Measurements from ENCODE around the gene OSCP1.

- TF ChIP-seq EZH2 (IDR thresholded peaks at IDR 0.05; ENCODE audit: insufficient read depth, poor library complexity, severe bottlenecking): no peak
- TF ChIP-seq EZH2phosphoT487 (IDR thresholded peaks at IDR 0.05; ENCODE audit: insufficient read depth, low read depth): no peak
These were observed 60.3 kb downstream of the OSCP1 start for GRCh38 chr1:36389999-36390398.
